ENCODE data around the gene GOLGB1. TPM values are rescaled to one million over a fixed set of nuclear protein-coding genes. Genes with fewer than 3 reads are reported as not detected.

GOLGB1 gene
- total and polyA plus RNA-seq, 2 of the 4 experiments (the other 2 are of a cell fraction) = 13.3 to 30.3 TPM

DNA sequence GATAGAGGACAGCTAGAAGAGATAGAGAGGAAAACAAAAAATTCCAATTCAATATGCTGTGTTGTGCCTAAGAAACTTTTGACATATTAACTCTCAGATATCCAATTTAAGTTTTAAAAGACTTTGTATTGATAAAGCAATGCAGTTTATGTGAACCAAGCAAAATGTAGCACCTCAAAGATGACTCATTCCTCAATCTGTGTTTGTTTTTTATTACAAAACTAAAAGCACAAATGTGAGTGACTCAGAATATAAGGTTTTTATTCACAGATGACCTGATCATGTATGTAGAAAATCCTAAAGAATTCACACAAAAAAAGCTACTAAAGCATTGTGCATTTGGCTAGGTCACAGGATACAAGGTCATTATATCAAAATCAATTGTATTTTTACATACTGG lies 99.9 kb downstream of the GOLGB1 start:
- peak; percentile 35; the same call in 1 of the 2 replicates for ATAC-seq (ENCODE audit: low read depth)
- Histone ChIP-seq H3K4me3 (ENCODE audit: insufficient read depth, low read depth, low read length) (no peak overlapping the region), H3K27me3 (ENCODE audit: control insufficient read depth, insufficient read depth, low read length) (no peaks in the 10 kb centered on the region; the same call in 1 of the 2 replicates), H2AFZ (replicated peaks; ENCODE audit: low read length, poor library complexity) (no peak overlapping the region), H3K9ac (ENCODE audit: low read depth, low read length) (no peak overlapping the region), H4K91ac (ENCODE audit: insufficient read depth, low read depth, low read length) (no peak overlapping the region), H2AK9ac (replicated peaks; ENCODE audit: low read depth, low read length, poor library complexity) (no peak overlapping the region), H3K4ac (ENCODE audit: low read depth, low read length) (no peak overlapping the region), H3K79me1 (ENCODE audit: low read depth in 1 of 2, low read length in 2 of 2) (no peaks in the 10 kb centered on the region), H3K23ac (ENCODE audit: low read depth, low read length) (no peak overlapping the region), H3K4me1 (ENCODE audit: control insufficient read depth, insufficient read depth, low read length) (no peaks in the 10 kb centered on the region), H2BK15ac (ENCODE audit: low read depth, low read length) (no peak overlapping the region), H3K27ac (ENCODE audit: insufficient read depth, low read length) (no peak overlapping the region), H3K18ac (ENCODE audit: low read depth, low read length) (no peak overlapping the region), H3K36me3 (ENCODE audit: control insufficient read depth, insufficient read depth, low read length) (no peaks in the 10 kb centered on the region), H3K4me2 (ENCODE audit: low read depth, low read length) (no peak overlapping the region), H3K14ac (replicated peaks; ENCODE audit: low read depth, low read length) (no peak overlapping the region), H2BK120ac (ENCODE audit: low read depth, low read length) (no peak overlapping the region), H3K9me1 (ENCODE audit: insufficient read depth, low read length) (no peaks in the 10 kb centered on the region), H3K9me3 (ENCODE audit: control insufficient read depth, insufficient read depth, low read length) (no peaks in the 10 kb centered on the region), H2BK20ac (ENCODE audit: low read depth, low read length) (no peak overlapping the region), H3K56ac (ENCODE audit: extremely low read depth, insufficient read depth, low read length) (no peak overlapping the region), H4K5ac (ENCODE audit: low read depth, low read length) (no peak overlapping the region), H2BK5ac (ENCODE audit: low read depth, low read length, poor library complexity, severe bottlenecking) (no peak overlapping the region), H2AK5ac (ENCODE audit: low read depth, low read length) (no peak overlapping the region), H4K20me1 (ENCODE audit: insufficient read depth, low read length) (no peaks in the 10 kb centered on the region), H4K8ac (ENCODE audit: low read depth in 2 of 2, low read length in 2 of 2) (no peak overlapping the region)
- CTCF ChIA-PET = no interaction called here
- TF ChIP-seq FOS (IDR thresholded peaks at IDR 0.05; ENCODE audit: low read depth, low read length) (peak; percentile 4; the same call in 1 of the 2 replicates), RAD21 (IDR thresholded peaks at IDR 0.05; ENCODE audit: low read length) (no peak)
- in situ Hi-C loops (cut with MboI; ENCODE audit: low sequenced_read_pairs) = no loop called here
- DNase-seq = peak; percentile 22
- dilution Hi-C loops (cut with HindIII; ENCODE audit: low sequenced_read_pairs, unreplicated experiment) = no loop called here
- intact Hi-C loops (cut with micrococcal nuclease) = no loop called here
- POLR2A ChIA-PET (ENCODE audit: unreplicated experiment) = no interaction called here
- no TSS peak for BruUV-seq (replicated peaks)
